Adipocyte (in vitro differentiated cells): Measurements from ENCODE around the gene TADA2A.
A peak's percentile ranks its signal among the peaks of the same experiment; 100 is the strongest.
"Not testable (repeated sequence)": the region's sequence is repeated elsewhere in the genome, so short reads cannot be mapped to it uniquely, and the experiment has no call there.

Experiments used
- DNase-seq: peaks from one replicate; pipeline ENCODE4 v3.0.0-alpha.2; 2015; ENCODE audit warnings: low read depth
- H3K27me3 ChIP-seq: replicated peaks from 2 replicates; pipeline ENCODE4 v1.7.0; 2013; ENCODE audit warnings: mild to moderate bottlenecking, low read length, moderate library complexity; ENCODE audit not compliant: control insufficient read depth, insufficient read depth
- H3K36me3 ChIP-seq: 2 replicates; pipeline ENCODE4 v1.7.0; 2013; ENCODE audit warnings: low read length, mild to moderate bottlenecking, moderate library complexity; ENCODE audit not compliant: control insufficient read depth, insufficient read depth, severe bottlenecking
- H3K4me1 ChIP-seq: 2 replicates; pipeline ENCODE4 v1.7.0; 2013; ENCODE audit warnings: mild to moderate bottlenecking, low read length, moderate library complexity; ENCODE audit not compliant: control insufficient read depth, insufficient read depth
- H3K4me3 ChIP-seq: 2 replicates; pipeline ENCODE4 v1.7.0; 2013; ENCODE audit warnings: mild to moderate bottlenecking, low read length, moderate library complexity
- H3K9ac ChIP-seq: 2 replicates; pipeline ENCODE4 v1.7.0; 2013; ENCODE audit warnings: mild to moderate bottlenecking, low read length, moderate library complexity
- H3K9me3 ChIP-seq: 2 replicates; pipeline ENCODE4 v1.7.0; 2013; ENCODE audit warnings: mild to moderate bottlenecking, low read length, moderate library complexity; ENCODE audit not compliant: control insufficient read depth

TADA2A gene

DNA sequence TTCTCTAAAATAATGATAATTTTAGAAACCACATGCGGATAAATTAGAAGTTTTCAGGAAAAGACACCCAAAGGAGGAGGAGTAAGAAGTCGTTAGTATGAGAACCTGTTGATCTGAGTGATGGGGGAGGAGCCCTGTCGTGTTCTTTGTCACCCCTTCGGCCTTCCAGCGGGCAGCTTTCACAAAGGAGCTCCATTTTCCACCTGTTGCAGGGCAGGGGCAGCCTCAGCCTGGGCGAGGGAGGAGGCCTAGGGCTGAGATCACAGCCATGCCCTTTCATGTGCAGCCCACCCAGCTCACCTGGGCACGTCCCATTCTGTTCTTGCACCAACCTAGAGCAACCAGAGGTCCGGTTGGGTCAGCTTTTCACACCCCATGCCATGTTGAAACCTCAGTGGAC is 88.3 kb downstream of the TADA2A start:
- Histone ChIP-seq H3K4me3 (peak overlapping the region; percentile 29), H3K9me3 (no peaks in the 10 kb centered on the region), H3K9ac (no peak overlapping the region), H3K4me1 (peaks cover 42% of the 10 kb centered on the region), H3K27me3 (no peaks in the 10 kb centered on the region), H3K36me3 (peaks cover 5% of the 10 kb centered on the region)
- no peak for DNase-seq

DNA sequence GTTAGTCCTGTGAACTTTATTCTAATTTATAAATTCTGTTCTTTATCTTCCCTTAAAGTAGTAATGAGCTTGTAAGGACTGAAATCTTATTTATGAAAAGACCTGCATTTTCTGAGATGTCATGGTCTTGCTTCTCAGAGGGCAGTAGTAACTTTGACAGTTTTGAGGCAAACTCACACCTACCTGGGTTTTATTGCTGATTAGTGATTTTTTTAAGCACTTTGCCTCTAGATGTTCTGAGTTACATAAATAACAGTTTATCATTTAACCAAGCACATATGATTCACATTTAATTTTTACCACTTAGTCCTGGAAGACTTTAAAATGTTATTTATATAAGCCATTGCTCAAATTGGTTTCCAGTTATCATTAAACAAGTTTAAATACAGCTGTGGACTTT is 93.7 kb downstream of the TADA2A start:
- Histone ChIP-seq H3K27me3 (no peaks in the 10 kb centered on the region), H3K9ac (no peak overlapping the region), H3K4me3 (no peak overlapping the region), H3K36me3 (peaks cover 17% of the 10 kb centered on the region), H3K4me1 (peaks cover 11% of the 10 kb centered on the region), H3K9me3 (no peaks in the 10 kb centered on the region)
- DNase-seq = no peak

DNA sequence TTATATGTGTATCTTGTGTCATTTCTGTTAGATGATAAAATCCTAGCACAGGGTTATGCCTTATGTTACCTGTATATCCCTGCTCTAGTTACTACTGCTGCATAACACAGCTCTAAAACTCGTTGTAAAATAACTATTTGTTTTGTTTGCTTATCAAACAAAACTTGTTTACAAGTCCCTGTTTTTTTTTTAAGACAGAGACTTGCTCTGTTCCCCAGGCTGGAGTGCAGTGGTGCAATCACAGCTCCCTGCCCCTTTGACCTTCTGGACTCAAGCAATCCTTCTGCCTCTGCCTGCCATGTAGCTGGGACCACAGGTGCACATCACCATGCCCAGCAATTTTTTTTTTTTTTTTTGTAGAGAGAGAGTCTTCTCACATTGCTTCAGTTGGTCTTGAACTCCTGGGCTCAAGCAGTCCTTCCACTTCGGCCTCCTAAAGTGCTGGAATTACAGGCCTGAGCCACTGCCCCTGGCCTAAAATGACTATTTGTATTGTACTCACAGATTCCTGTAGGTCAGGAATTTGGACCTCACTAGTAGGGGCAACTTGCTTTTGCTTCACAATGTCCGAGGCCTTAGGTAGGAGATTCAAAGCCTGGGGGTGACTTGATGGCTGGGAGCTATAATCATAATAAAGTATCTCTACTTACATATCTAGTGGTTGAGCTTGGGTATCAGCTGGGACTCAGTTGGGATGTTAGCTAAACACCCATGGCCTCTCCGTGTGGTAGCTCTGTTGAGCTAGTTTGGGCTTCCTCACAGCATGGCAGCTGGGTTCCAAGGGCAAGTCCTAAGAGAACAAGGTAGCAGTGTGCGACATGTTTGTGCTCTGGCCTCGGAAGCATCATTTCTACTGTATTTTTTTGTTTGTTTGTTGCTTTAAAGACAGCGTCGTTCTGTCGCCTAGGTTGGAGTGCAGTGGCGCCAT is 95.6 kb downstream of the TADA2A start:
- Histone ChIP-seq H3K36me3 (peaks cover 20% of the 10 kb centered on the region), H3K4me1 (peaks cover 10% of the 10 kb centered on the region), H3K27me3 (no peaks in the 10 kb centered on the region), H3K4me3 (no peak overlapping the region), H3K9ac (no peak overlapping the region), H3K9me3 (no peaks in the 10 kb centered on the region)
- DNase-seq = no peak

DNA sequence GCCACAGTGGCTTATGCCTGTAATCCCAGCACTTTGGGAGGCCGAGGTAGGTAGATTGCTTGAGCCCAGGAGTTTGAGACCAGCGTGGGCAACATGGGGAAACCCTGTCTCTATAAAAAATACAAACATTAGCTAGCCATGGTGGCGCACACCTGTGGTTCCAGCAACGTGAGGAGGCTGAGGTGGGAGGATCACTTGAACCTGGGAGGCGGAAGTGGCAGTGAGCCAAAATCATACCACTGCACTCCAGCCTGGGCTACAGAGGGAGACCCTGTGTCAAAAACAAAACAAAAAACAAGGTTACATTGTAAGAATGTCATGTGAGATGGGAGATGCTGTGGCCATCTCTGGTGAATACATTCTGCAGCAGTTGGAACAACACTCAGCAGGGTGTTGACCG is 96.5 kb downstream of the TADA2A start:
- Histone ChIP-seq H3K4me3 (no peak overlapping the region), H3K9me3 (no peaks in the 10 kb centered on the region), H3K27me3 (no peaks in the 10 kb centered on the region), H3K36me3 (peaks cover 29% of the 10 kb centered on the region), H3K4me1 (peaks cover 10% of the 10 kb centered on the region), H3K9ac (no peak overlapping the region)
- DNase-seq = no peak

DNA sequence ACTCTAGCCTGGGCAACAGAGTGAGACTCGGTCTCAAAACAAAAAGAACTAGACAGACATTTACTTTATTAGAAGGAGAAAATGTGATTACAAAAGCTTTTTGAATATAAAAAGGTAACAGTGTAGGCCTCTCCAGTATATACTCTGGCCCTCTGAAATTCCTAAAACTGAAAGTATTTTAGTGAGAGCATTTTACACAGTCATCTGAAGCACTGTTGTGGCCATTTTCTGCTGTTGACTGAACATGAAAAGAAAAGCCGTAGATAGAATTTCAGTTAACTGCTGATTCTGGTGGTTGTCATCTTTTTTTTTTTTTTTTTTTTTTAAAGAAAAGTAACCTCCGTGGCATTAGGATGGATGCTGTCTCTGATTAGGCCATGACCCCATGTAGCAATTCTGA is 98.6 kb downstream of the TADA2A start:
- H3K4me3 ChIP-seq = no peak overlapping the region
- no peaks in the 10 kb centered on the region for H3K9me3 ChIP-seq
- H3K36me3 ChIP-seq = peaks cover 27% of the 10 kb centered on the region
- H3K27me3 ChIP-seq = no peaks in the 10 kb centered on the region
- no peak for DNase-seq
- H3K4me1 ChIP-seq = peaks cover 10% of the 10 kb centered on the region
- no peak overlapping the region for H3K9ac ChIP-seq

DNA sequence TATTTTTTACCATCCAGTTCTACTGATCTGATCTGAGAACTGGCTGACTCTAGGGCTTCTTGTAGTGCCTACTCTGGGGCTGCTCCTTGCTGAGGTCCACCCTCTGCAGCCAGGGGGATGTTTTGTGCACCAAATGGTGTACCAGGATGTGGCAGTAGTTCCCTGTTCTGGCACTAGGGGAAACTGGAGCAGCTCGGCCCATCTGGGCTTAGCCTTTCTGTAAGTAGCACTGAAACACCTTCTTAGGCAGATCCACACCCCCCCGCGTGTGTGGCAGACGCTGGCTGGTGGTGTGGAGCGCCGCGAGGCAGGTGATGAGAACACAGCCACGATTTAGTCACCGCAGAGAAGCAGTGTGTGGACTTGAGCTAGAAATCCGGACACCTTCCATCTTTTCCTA is 100.0 kb downstream of the TADA2A start:
- peak; percentile 31 for DNase-seq
- no peaks in the 10 kb centered on the region for H3K27me3 ChIP-seq
- peaks cover 10% of the 10 kb centered on the region for H3K4me1 ChIP-seq
- H3K4me3 ChIP-seq = no peak overlapping the region
- no peak overlapping the region for H3K9ac ChIP-seq
- no peaks in the 10 kb centered on the region for H3K9me3 ChIP-seq
- peaks cover 31% of the 10 kb centered on the region for H3K36me3 ChIP-seq

DNA sequence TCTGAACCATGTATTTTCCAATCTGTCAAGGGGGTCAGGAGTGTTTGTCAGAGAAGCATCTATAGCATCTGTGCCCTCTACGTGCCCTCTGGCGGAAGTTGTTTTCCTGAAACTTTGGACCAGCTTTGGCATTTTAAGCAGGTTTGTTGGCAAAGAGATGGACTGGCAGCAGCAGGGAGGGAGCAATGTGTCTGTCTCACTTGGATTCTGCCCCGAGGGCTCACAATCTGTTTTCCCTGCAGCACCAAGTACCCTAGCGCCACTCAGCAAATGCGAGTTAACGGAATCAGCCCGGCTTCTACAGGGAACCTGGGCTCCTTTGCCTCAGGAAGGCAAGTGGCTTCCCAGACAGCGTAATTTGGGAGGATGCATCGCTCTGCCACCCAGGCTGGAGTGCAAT is 100.4 kb downstream of the TADA2A start:
- H3K4me3 ChIP-seq = no peak overlapping the region
- DNase-seq = no peak
- no peaks in the 10 kb centered on the region for H3K27me3 ChIP-seq
- H3K36me3 ChIP-seq = peaks cover 34% of the 10 kb centered on the region
- peaks cover 5% of the 10 kb centered on the region for H3K4me1 ChIP-seq
- H3K9me3 ChIP-seq = no peaks in the 10 kb centered on the region
- H3K9ac ChIP-seq = no peak overlapping the region

DNA sequence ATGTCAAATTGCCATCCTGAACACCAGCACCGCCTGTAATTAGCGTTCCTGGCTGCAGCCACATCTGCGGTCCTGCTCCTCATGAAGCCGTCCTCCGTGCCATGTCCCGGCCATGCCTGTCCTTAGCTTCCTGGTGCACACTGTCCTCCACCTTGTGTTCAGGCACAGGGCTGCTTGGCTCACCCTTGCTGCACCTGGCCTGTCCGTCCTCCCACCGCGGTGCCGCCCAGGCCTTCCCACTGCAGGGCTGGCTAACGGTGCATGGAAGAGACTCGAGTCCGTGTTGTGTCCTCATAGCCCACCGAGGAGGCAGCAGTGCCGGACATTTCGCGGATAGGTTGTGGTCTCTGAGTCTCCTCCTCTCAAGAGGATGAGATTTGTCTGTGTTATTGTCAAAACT is 103.4 kb downstream of the TADA2A start:
- no peak overlapping the region for H3K4me3 ChIP-seq
- H3K9me3 ChIP-seq = no peaks in the 10 kb centered on the region
- DNase-seq = no peak
- no peaks in the 10 kb centered on the region for H3K4me1 ChIP-seq
- peaks cover 53% of the 10 kb centered on the region for H3K36me3 ChIP-seq
- H3K9ac ChIP-seq = no peak overlapping the region
- H3K27me3 ChIP-seq = no peaks in the 10 kb centered on the region

DNA sequence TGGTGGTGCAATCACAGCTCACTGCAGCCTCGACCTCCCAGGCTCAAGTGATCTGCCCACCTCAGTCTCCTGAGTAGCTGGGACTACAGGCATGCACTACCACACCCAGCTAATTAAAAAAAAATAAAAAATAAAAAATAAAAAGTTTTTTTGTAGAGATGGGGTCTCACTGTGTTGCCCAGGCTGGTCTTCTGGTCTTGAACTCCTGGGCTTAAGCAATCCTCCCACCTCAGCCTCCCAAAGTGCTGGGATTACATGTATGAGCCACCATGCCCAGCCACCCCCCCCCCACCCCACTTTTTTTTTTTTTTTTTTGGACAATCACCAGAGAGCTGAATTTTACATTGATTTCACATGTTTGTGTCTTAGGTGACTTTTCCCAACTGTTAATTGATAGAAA is 105.0 kb downstream of the TADA2A start:
- H3K4me3 ChIP-seq, DNase-seq, H3K9me3 ChIP-seq, H3K27me3 ChIP-seq, H3K4me1 ChIP-seq, H3K9ac ChIP-seq: not testable (repeated sequence)
- peaks cover 57% of the 10 kb centered on the region for H3K36me3 ChIP-seq

DNA sequence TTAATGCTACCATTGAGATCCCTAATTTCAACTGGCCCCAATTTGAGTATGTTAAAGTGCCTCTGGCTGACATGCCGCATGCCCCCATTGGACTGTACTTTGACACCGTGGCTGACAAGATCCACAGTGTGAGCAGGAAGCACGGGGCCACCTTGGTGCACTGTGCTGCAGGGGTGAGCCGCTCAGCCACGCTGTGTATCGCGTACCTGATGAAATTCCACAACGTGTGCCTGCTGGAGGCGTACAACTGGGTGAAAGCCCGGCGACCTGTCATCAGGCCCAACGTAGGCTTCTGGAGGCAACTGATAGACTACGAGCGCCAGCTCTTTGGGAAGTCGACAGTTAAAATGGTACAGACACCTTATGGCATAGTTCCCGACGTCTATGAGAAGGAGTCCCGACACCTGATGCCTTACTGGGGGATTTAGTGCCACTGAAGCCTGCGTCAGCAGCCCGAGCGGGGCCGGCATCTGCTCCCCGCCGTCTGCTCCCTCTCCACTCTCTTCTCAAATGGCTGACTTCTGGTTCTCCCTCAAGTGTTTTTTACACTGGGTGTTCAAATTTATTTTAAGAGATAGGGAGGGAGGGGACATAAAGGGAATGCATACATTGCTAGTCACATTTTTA is 105.9 kb downstream of the TADA2A start:
- DNase-seq = no peak
- H3K4me1 ChIP-seq = no peaks in the 10 kb centered on the region
- no peak overlapping the region for H3K4me3 ChIP-seq
- H3K36me3 ChIP-seq = peaks cover 58% of the 10 kb centered on the region
- H3K9me3 ChIP-seq = no peaks in the 10 kb centered on the region
- H3K27me3 ChIP-seq = no peaks in the 10 kb centered on the region
- no peak overlapping the region for H3K9ac ChIP-seq

DNA sequence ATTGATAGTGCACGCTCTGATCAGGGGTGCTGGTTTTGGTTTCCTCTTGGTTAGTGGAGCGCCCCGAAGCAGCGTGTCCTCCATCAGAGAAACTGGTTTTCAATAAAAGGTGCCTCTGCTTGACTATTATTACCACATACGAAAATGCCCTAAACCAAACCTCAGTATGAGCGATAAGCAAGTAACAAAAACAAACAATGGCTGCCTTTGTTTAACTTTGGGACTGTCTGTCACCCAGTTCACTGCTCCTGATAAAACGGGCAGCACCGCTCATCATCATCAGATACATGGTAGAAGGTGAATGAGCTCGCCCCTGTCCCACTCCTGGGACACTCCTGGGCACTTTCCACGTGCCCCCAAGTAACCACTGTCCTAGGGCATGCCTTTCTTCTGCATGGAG is 107.0 kb downstream of the TADA2A start:
- Histone ChIP-seq H3K27me3 (no peaks in the 10 kb centered on the region), H3K9ac (no peak overlapping the region), H3K36me3 (peaks cover 63% of the 10 kb centered on the region), H3K4me1 (no peaks in the 10 kb centered on the region), H3K4me3 (no peak overlapping the region), H3K9me3 (no peaks in the 10 kb centered on the region)
- DNase-seq = no peak
